Esophagus squamous epithelium (tissue), 5 donors: Measurements from ENCODE around the gene KRT3. TPM values are rescaled to one million over a fixed set of nuclear protein-coding genes. Genes with fewer than 3 reads are reported as not detected.
"Not testable (repeated sequence)": the region's sequence is repeated elsewhere in the genome, so short reads cannot be mapped to it uniquely, and the experiment has no call there.

Experiments used
- DNase-seq: peaks from one replicate; lab custom pipeline; 2025; lab: John Stamatoyannopoulos, UW
- H3K27ac ChIP-seq, 4 donors: fragments of 200-600 bp; sonication (generic); one replicate each; pipeline ENCODE4 v1.5.1; 2016 to 2019; ENCODE audit warnings: mild to moderate bottlenecking in 1 of 4
- H3K27me3 ChIP-seq, 4 donors: fragments of 200-600 bp; sonication (generic); 1 replicate in 3 of 4; 2 replicates in 1 of 4; pipeline versions ENCODE4 v1.5.1 to v1.6.0; 2017 to 2021; ENCODE audit warnings: antibody characterized with exemption in 1 of 4
- H3K36me3 ChIP-seq, 3 donors: fragments of 200-600 bp; sonication (generic); one replicate each; pipeline ENCODE4 v1.5.1; 2016 to 2019
- H3K4me1 ChIP-seq, 3 donors: fragments of 200-600 bp; sonication (generic); one replicate each; pipeline ENCODE4 v1.5.1; 2017 to 2019
- H3K4me3 ChIP-seq, 4 donors: fragments of 200-600 bp; sonication (generic); 1 replicate in 3 of 4; 2 replicates in 1 of 4; pipeline ENCODE4 v1.5.1; 2016 to 2019; ENCODE audit warnings: mild to moderate bottlenecking in 2 of 4, moderate library complexity in 1 of 4
- H3K9me3 ChIP-seq, 3 donors: fragments of 200-600 bp; sonication (generic); one replicate each; pipeline ENCODE4 v1.5.1; 2016 to 2019
- POLR2A ChIP-seq, 4 donors: fragments of 450-650 bp; IDR thresholded peaks; one replicate each; pipeline ENCODE4 v1.6.1; 2017; ENCODE audit warnings: antibody characterized with exemption in 4 of 4, mild to moderate bottlenecking in 4 of 4, moderate library complexity in 3 of 4
- WGBS, 2 donors: methylation state at CpG; one replicate each; pipeline ENCODE4 v1.1.5; 2018; 5-methylcytosine and 5-hydroxymethylcytosine counted together
- intact Hi-C: fragments of 100-400 bp; cut with DNase I; formaldehyde crosslinking; loops from one replicate; pipeline ENCODE4 v1.15.0; 2022
- total RNA-seq, 4 donors: library from RNA; depleted of rRNA; stranded (reverse); fragments of >200 nt; gene quantifications; one replicate each; pipeline ENCODE4 v1.1.0, GENCODE V29; 2016
- TF ChIP-seq, protein P1 (sequence below), 6 experiments: fragments of 450-650 bp in 4 of 6; fragments of 200-600 bp in 2 of 6; sonication (generic) in 2 of 6; IDR thresholded peaks; one replicate each; pipeline ENCODE4 v1.5.1; 2016 to 2019; ENCODE audit warnings: antibody characterized with exemption in 6 of 6, mild to moderate bottlenecking in 4 of 6, moderate library complexity in 4 of 6
- donor health status: DM: yes; HTN: yes; CAD: no.

KRT3 gene
- total RNA-seq, 4 donors from 2014 or later, result 0.57 to 1.6 (median 0.86) TPM

- intact Hi-C loops, result no loop called here
- no peak overlapping the region for H3K4me3 ChIP-seq
- 61 to 71% methylated on average over 3 of the region's 3 CpGs for WGBS, 2 donors
- H3K9me3 ChIP-seq, result peaks cover 0 to 11% (median 3%) of the 10 kb centered on the region in 3 donors
- peaks cover 0 to 59% (median 0%) of the 10 kb centered on the region in 4 donors for H3K27me3 ChIP-seq
- no peak for DNase-seq
- H3K36me3 ChIP-seq, result no peaks in the 10 kb centered on the region
- H3K4me1 ChIP-seq, result no peaks in the 10 kb centered on the region
- TF ChIP-seq, protein P1, sequence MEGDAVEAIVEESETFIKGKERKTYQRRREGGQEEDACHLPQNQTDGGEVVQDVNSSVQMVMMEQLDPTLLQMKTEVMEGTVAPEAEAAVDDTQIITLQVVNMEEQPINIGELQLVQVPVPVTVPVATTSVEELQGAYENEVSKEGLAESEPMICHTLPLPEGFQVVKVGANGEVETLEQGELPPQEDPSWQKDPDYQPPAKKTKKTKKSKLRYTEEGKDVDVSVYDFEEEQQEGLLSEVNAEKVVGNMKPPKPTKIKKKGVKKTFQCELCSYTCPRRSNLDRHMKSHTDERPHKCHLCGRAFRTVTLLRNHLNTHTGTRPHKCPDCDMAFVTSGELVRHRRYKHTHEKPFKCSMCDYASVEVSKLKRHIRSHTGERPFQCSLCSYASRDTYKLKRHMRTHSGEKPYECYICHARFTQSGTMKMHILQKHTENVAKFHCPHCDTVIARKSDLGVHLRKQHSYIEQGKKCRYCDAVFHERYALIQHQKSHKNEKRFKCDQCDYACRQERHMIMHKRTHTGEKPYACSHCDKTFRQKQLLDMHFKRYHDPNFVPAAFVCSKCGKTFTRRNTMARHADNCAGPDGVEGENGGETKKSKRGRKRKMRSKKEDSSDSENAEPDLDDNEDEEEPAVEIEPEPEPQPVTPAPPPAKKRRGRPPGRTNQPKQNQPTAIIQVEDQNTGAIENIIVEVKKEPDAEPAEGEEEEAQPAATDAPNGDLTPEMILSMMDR (IDR thresholded peaks at IDR 0.05), result no peak
- TF ChIP-seq POLR2A (IDR thresholded peaks at IDR 0.05), result no peak
- H3K27ac ChIP-seq, result no peak overlapping the region
These were observed 40.4 kb downstream of the KRT3 start for GRCh38 chr12:52755533-52755932.

- peaks cover 0 to 54% (median 0%) of the 10 kb centered on the region in 4 donors for H3K27me3 ChIP-seq
- no peaks in the 10 kb centered on the region for H3K4me1 ChIP-seq
- H3K9me3 ChIP-seq, result no peaks in the 10 kb centered on the region
- no peak overlapping the region for H3K4me3 ChIP-seq
- intact Hi-C loops, result no loop called here
- TF ChIP-seq POLR2A (IDR thresholded peaks at IDR 0.05), result no peak
- TF ChIP-seq, protein P1 (IDR thresholded peaks at IDR 0.05), result no peak
- no peak for DNase-seq
- H3K27ac ChIP-seq, result no peak overlapping the region
- H3K36me3 ChIP-seq, result no peaks in the 10 kb centered on the region
These were observed 41.8 kb downstream of the KRT3 start for GRCh38 chr12:52754135-52754534.

GRCh38 chr12:52753283-52753682 is 42.6 kb downstream of the KRT3 start:
- no peak for TF ChIP-seq POLR2A (IDR thresholded peaks at IDR 0.05)
- TF ChIP-seq, protein P1 (IDR thresholded peaks at IDR 0.05), result no peak
- Histone ChIP-seq H3K4me3 (no peak overlapping the region), H3K27ac (no peak overlapping the region), H3K36me3 (no peaks in the 10 kb centered on the region), H3K27me3 (peaks cover 0 to 52% (median 0%) of the 10 kb centered on the region in 4 donors), H3K9me3 (no peaks in the 10 kb centered on the region), H3K4me1 (no peaks in the 10 kb centered on the region)
- WGBS, 2 donors, result 74 to 87% methylated on average over 3 of the region's 3 CpGs
- DNase-seq, result no peak
- intact Hi-C loops, result no loop called here

DNA sequence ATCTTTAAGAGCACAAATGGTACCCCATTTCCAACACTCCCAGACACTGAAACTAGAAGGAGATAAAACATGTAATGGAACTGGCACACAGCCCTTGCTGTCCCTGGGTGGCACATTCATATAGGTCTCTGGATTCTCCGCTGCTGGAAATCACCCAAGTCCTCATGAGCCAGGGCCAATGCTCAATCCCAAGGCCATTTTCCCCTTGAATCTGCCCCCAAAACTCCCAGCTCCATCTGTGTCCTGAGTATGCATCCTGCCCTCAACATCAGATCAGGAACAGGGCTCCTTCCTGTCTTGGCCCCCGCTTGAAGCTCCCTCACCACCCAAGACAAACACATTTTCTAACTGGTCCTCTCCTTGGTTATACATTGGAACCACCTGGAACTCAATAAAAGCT is 43.4 kb downstream of the KRT3 start:
- WGBS, 2 donors, result 73 to 86% methylated on average over 2 of the region's 2 CpGs
- Histone ChIP-seq H3K9me3 (no peaks in the 10 kb centered on the region), H3K36me3 (no peaks in the 10 kb centered on the region), H3K27ac (no peak overlapping the region), H3K4me3 (no peak overlapping the region), H3K27me3 (peaks cover 0 to 47% (median 0%) of the 10 kb centered on the region in 4 donors), H3K4me1 (no peaks in the 10 kb centered on the region)
- intact Hi-C loops, result no loop called here
- TF ChIP-seq, protein P1 (IDR thresholded peaks at IDR 0.05), result no peak
- TF ChIP-seq POLR2A (IDR thresholded peaks at IDR 0.05), result no peak
- DNase-seq, result no peak

DNA sequence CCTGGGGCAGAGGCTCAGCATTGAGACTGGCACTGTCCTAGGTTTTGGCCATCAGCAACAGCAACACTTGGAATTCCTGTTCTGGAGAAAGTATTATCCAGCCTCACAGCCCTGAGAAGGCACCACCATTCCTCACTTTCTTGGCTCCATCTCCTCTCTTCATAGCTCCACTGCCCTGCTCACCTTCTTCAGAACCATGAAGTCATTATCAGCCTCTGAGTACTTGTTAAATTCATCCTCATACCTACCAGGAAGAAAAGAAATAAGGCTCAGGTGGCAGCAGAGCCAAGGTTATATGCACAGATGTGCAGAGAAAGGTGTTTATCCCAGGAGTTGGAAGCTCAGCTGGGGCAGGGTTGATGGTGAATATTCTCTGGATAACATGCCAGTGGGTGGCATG is 44.1 kb downstream of the KRT3 start:
- peaks cover 0 to 40% (median 0%) of the 10 kb centered on the region in 4 donors for H3K27me3 ChIP-seq
- H3K9me3 ChIP-seq, result no peaks in the 10 kb centered on the region
- H3K27ac ChIP-seq, result no peak overlapping the region
- TF ChIP-seq, protein P1 (IDR thresholded peaks at IDR 0.05), result no peak
- TF ChIP-seq POLR2A (IDR thresholded peaks at IDR 0.05), result no peak
- H3K4me3 ChIP-seq, result no peak overlapping the region
- intact Hi-C loops, result no loop called here
- H3K36me3 ChIP-seq, result no peaks in the 10 kb centered on the region
- H3K4me1 ChIP-seq, result no peaks in the 10 kb centered on the region
- no peak for DNase-seq

DNA sequence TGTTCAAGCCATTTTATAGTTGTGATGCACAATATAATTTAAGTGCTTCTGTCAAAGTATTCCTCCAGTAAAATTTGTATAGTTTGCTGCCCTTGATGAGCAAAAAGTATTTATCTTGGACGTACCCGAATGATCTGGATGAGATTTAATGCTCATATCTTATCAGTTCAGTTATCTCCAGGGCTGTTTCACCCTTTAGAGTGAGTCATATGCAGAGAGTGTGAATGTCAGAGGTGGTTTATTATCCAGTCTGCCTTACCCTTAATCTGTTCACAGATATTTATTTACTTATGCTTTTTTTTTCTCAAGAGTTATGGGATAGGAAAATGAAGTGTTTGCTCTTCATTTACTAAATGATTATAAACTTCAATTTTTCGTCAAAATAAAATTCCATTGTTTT is 45.4 kb downstream of the KRT3 start:
- peaks cover 0 to 42% (median 0%) of the 10 kb centered on the region in 4 donors for H3K27me3 ChIP-seq
- H3K9me3 ChIP-seq, H3K27ac ChIP-seq, H3K4me3 ChIP-seq, H3K4me1 ChIP-seq, DNase-seq, intact Hi-C loops, H3K36me3 ChIP-seq: not testable (repeated sequence)
- 53 to 68% methylated on average over 3 of the region's 3 CpGs for WGBS, 2 donors
